Ishikawa (cell line): ENCODE data around the gene GLA.

ENCODE experiments used
- CEBPB ChIP-seq: IDR thresholded peaks from 2 replicates; pipeline ENCODE4 v1.6.1; 2012
- EGR1 ChIP-seq: IDR thresholded peaks from 2 replicates; pipeline ENCODE4 v1.6.1; 2012
- EP300 ChIP-seq: IDR thresholded peaks from 2 replicates; pipeline ENCODE4 v1.6.1; 2012; ENCODE audit warnings: borderline replicate concordance
- MAX ChIP-seq: IDR thresholded peaks from 2 replicates; pipeline ENCODE4 v1.6.1; 2012
- REST ChIP-seq: IDR thresholded peaks from 2 replicates; pipeline ENCODE4 v1.6.1; 2012; ENCODE audit warnings: low read depth, mild to moderate bottlenecking
- TAF1 ChIP-seq: IDR thresholded peaks from 2 replicates; pipeline ENCODE4 v1.6.1; 2012; ENCODE audit warnings: low read depth, mild to moderate bottlenecking
- YY1 ChIP-seq: IDR thresholded peaks from 2 replicates; pipeline ENCODE4 v1.6.1; 2012; ENCODE audit warnings: low read depth

GRCh38 chrX:101385795-101386541 is 21.8 kb downstream of the GLA start, which contains the start of gene BTK:
- TF ChIP-seq EGR1: no peak
- no peak for TF ChIP-seq EP300
- no peak for TF ChIP-seq MAX
- no peak for TF ChIP-seq TAF1
- no peak for TF ChIP-seq YY1
- TF ChIP-seq REST: no peak
- no peak for TF ChIP-seq CEBPB
